22Rv1 (cell line): ENCODE measurements around the gene RASGRF1.

Experiments used
- H3K27ac ChIP-seq: fragments of 450-650 bp; 2 replicates; pipeline ENCODE4 v1.5.1; 2017
- CTCF ChIP-seq: fragments of 450-650 bp; IDR thresholded peaks from 2 replicates; pipeline ENCODE4 v1.5.1; 2017; ENCODE audit warnings: mild to moderate bottlenecking
- ZFX ChIP-seq: fragments of 450-650 bp; IDR thresholded peaks from 2 replicates; pipeline ENCODE4 v1.6.1; 2017; ENCODE audit warnings: antibody characterized with exemption, borderline replicate concordance

Gene RASGRF1

GRCh38 chr15:79129235-79129634 lies 38.7 kb upstream of the RASGRF1 start:
- TF ChIP-seq ZFX (no peak), CTCF (no peak)

GRCh38 chr15:79128556-79128955 lies 38.0 kb upstream of the RASGRF1 start:
- H3K27ac ChIP-seq: no peak overlapping the region
- TF ChIP-seq ZFX (no peak), CTCF (no peak)

More at GRCh38 chr15:79129235-79129634, 38.7 kb upstream of the RASGRF1 start:
- H3K27ac ChIP-seq: no peak overlapping the region

GRCh38 chr15:79124388-79124787 lies 33.8 kb upstream of the RASGRF1 start:
- TF ChIP-seq ZFX (no peak), CTCF (no peak)
- H3K27ac ChIP-seq: no peak overlapping the region

GRCh38 chr15:79122991-79123390 lies 32.4 kb upstream of the RASGRF1 start:
- TF ChIP-seq CTCF (no peak), ZFX (no peak)
- no peak overlapping the region for H3K27ac ChIP-seq

- H3K27ac ChIP-seq: no peak overlapping the region
- TF ChIP-seq CTCF (no peak), ZFX (no peak)
Measured at GRCh38 chr15:79122391-79122790, 31.8 kb upstream of the RASGRF1 start.

GRCh38 chr15:79121571-79121970 lies 31.0 kb upstream of the RASGRF1 start:
- H3K27ac ChIP-seq: no peak overlapping the region
- no peak for TF ChIP-seq CTCF
- no peak for TF ChIP-seq ZFX

GRCh38 chr15:79117442-79118204 lies 27.0 kb upstream of the RASGRF1 start:
- H3K27ac ChIP-seq: no peak overlapping the region
- TF ChIP-seq ZFX: no peak
- no peak for TF ChIP-seq CTCF
